Loucy (cell line): ENCODE data around the gene PPIH.

Source experiments
- CTCF ChIP-seq: fragments of 200-600 bp; sonication (generic); conservative IDR thresholded peaks from 2 replicates; pipeline ENCODE4 v1.5.1; 2014; ENCODE audit warnings: mild to moderate bottlenecking, antibody characterized with exemption, low read length
- EZH2phosphoT487 ChIP-seq: fragments of 200-600 bp; IDR thresholded peaks from 2 replicates; pipeline ENCODE4 v1.6.1; 2018; ENCODE audit warnings: antibody characterized with exemption, mild to moderate bottlenecking, moderate library complexity, borderline replicate concordance

- TF ChIP-seq CTCF (no peak), EZH2phosphoT487 (no peak)
Observed at GRCh38 chr1:42674214-42674613, 16.0 kb downstream of the PPIH start.
